Ovary (tissue), 9 donors: ENCODE measurements around the gene METTL26. TPM values are rescaled to one million over a fixed set of nuclear protein-coding genes. Genes with fewer than 3 reads are reported as not detected.

ENCODE experiments used
- DNase-seq, 5 donors: peaks; one replicate each; pipeline ENCODE4 v3.0.0-alpha.2; 2019 to 2020
- H3K27ac ChIP-seq, 2 donors: fragments of 200-600 bp; one replicate each; pipeline versions ENCODE4 v1.5.1 to v1.8.0; 2019 to 2022
- H3K27me3 ChIP-seq: fragments of 200-600 bp; one replicate; pipeline ENCODE4 v1.8.0; 2022
- H3K36me3 ChIP-seq: fragments of 200-600 bp; sonication (generic); one replicate; pipeline ENCODE4 v1.5.1; 2019
- H3K4me1 ChIP-seq: one replicate; pipeline ENCODE4 v1.8.1; 2013; ENCODE audit warnings: mild to moderate bottlenecking, moderate library complexity; ENCODE audit not compliant: insufficient read depth
- H3K4me3 ChIP-seq: fragments of 200-600 bp; sonication (generic); one replicate; pipeline ENCODE4 v1.5.1; 2017
- H3K9me3 ChIP-seq, 2 donors: fragments of 200-600 bp in 1 of 2; sonication (generic) in 1 of 2; one replicate each; pipeline versions ENCODE4 v1.5.1 to v1.8.1; 2013 to 2019; ENCODE audit warnings: mild to moderate bottlenecking in 1 of 2, moderate library complexity in 1 of 2
- CTCF ChIP-seq, 3 donors: fragments of 450-650 bp in 2 of 3; fragments of 200-600 bp in 1 of 3; IDR thresholded peaks; one replicate each; pipeline versions ENCODE4 v1.5.1 to v1.8.0; 2016 to 2022; ENCODE audit warnings: antibody characterized with exemption in 3 of 3, mild to moderate bottlenecking in 1 of 3
- EP300 ChIP-seq: sonication (generic); formaldehyde crosslinking; IDR thresholded peaks from one replicate; pipeline ENCODE4 v1.6.1; 2017; ENCODE audit warnings: antibody characterized with exemption
- POLR2A ChIP-seq: fragments of 450-650 bp; IDR thresholded peaks from one replicate; pipeline ENCODE4 v1.6.1; 2017; ENCODE audit warnings: antibody characterized with exemption, mild to moderate bottlenecking, moderate library complexity
- WGBS, 3 donors: extraction: QIAGEN DNeasy Blood & Tissue Kit in 1 of 3; methylation state at CpG; one replicate each; pipeline versions ENCODE4 v1.1.5 to v1.1.7; 2013 to 2017; 5-methylcytosine and 5-hydroxymethylcytosine counted together
- intact Hi-C, 4 donors: fragments of 100-400 bp; cut with DNase I; formaldehyde crosslinking; loops; one replicate each; pipeline versions ENCODE4 v1.11.0 to v1.15.1; 2022 to 2023
- polyA plus RNA-seq, 2 donors: library from polyadenylated mRNA; stranded (reverse); fragments of 200-250 nt in 1 of 2; fragments of 350-450 nt in 1 of 2; fragmentation: Illumina TruSeq in 1 of 2; extraction: RNeasy Lipid Tissue Mini Kit (QIAGEN cat#74804) in 1 of 2; gene quantifications; one replicate each; pipeline ENCODE4 v1.2.3, GENCODE V29; 2013 to 2014
- total RNA-seq, 7 donors: library from RNA; depleted of rRNA in 2 of 7; stranded (reverse); fragments of >200 nt in 2 of 7; fragmentation: NEBNext Ultra II Directional in 3 of 7; extraction: Animal tissue kit (Norgen Biotek cat#: 25700) in 3 of 7; gene quantifications; one replicate each; pipeline versions ENCODE4 v1.1.0 to v1.2.4, GENCODE V29; 2016 to 2023
- donor health status: DM: no; HTN: no; CAD: no; lungs with moderate emphysema.
- donor health status: DM: no; HTN: no; CAD: no.
- donor health status: Bipolar disorder and iron deficiency.
- donor health status: DM: yes; HTN: yes; CAD: no.
- donor health status: DM: no; HTN: no; CAD: no.
- donor health status: DM: yes; HTN: yes; CAD: no.

The METTL26 gene
- total and polyA plus RNA-seq, 9 donors, result 12.2 to 139 (median 75.9) TPM

- no peaks in the 10 kb centered on the region for H3K27me3 ChIP-seq
- no peaks in the 10 kb centered on the region for H3K9me3 ChIP-seq
- H3K4me1 ChIP-seq, result peaks cover 2% of the 10 kb centered on the region
- H3K36me3 ChIP-seq, result no peaks in the 10 kb centered on the region
- no peak overlapping the region for H3K27ac ChIP-seq
- WGBS, 3 donors, result 79 to 81% (median 81%) methylated on average over 21 of the region's 21 CpGs
- peak in 1 of 5 donors; percentile 50 for DNase-seq
- TF ChIP-seq CTCF (IDR thresholded peaks at IDR 0.05), result no peak
- no peak for TF ChIP-seq POLR2A
- TF ChIP-seq EP300, result no peak
- intact Hi-C loops, result no loop called here
- H3K4me3 ChIP-seq, result no peak overlapping the region
These were observed 14.5 kb downstream of the METTL26 start for GRCh38 chr16:621526-622105.

- Histone ChIP-seq H3K4me1 (peaks cover 2% of the 10 kb centered on the region), H3K4me3 (no peak overlapping the region), H3K36me3 (no peaks in the 10 kb centered on the region), H3K27me3 (no peaks in the 10 kb centered on the region), H3K9me3 (no peaks in the 10 kb centered on the region), H3K27ac (no peak overlapping the region)
- intact Hi-C loops, result no loop called here
- DNase-seq, result no peak
- WGBS, 3 donors, result 48 to 66% (median 65%) methylated on average over 24 to 41 of the region's 41 CpGs
- TF ChIP-seq EP300 (no peak), POLR2A (no peak), CTCF (IDR thresholded peaks at IDR 0.05) (no peak)
These were observed 15.2 kb downstream of the METTL26 start for GRCh38 chr16:620700-621525.

- no peaks in the 10 kb centered on the region for H3K36me3 ChIP-seq
- 88 to 91% (median 89%) methylated on average over 20 of the region's 20 CpGs for WGBS, 3 donors
- no peaks in the 10 kb centered on the region for H3K9me3 ChIP-seq
- intact Hi-C loops, result no loop called here
- TF ChIP-seq CTCF (IDR thresholded peaks at IDR 0.05), result no peak
- no peak for TF ChIP-seq EP300
- TF ChIP-seq POLR2A, result no peak
- H3K27me3 ChIP-seq, result no peaks in the 10 kb centered on the region
- H3K4me1 ChIP-seq, result peaks cover 2% of the 10 kb centered on the region
- no peak overlapping the region for H3K4me3 ChIP-seq
- no peak overlapping the region for H3K27ac ChIP-seq
- DNase-seq, result no peak
These were observed 16.5 kb downstream of the METTL26 start for GRCh38 chr16:619476-620100.

- 87 to 89% (median 88%) methylated on average over 16 of the region's 16 CpGs for WGBS, 3 donors
- H3K4me3 ChIP-seq, result no peak overlapping the region
- H3K9me3 ChIP-seq, result no peaks in the 10 kb centered on the region
- H3K27me3 ChIP-seq, result no peaks in the 10 kb centered on the region
- TF ChIP-seq EP300 (no peak), POLR2A (no peak), CTCF (IDR thresholded peaks at IDR 0.05) (no peak)
- H3K27ac ChIP-seq, result no peak overlapping the region
- peaks cover 2% of the 10 kb centered on the region for H3K4me1 ChIP-seq
- intact Hi-C loops, result no loop called here
- no peak for DNase-seq
- no peaks in the 10 kb centered on the region for H3K36me3 ChIP-seq
These were observed 18.2 kb downstream of the METTL26 start for GRCh38 chr16:617855-618254.
